Brain microvascular endothelial cell (primary cell): ENCODE results near the gene PTGER3.
"Not testable (repeated sequence)": the region's sequence is repeated elsewhere in the genome, so short reads cannot be mapped to it uniquely, and the experiment has no call there.

Experiments
- DNase-seq: peaks from one replicate; pipeline ENCODE4 v3.0.0-alpha.2; 2020
- H3K27ac ChIP-seq: fragments of 250-450 bp; sonication (Bioruptor Pico); 2 replicates; pipeline ENCODE4 v1.5.1; 2020; ENCODE audit warnings: mild to moderate bottlenecking, moderate library complexity
- H3K27me3 ChIP-seq: fragments of 250-450 bp; sonication (Bioruptor Pico); replicated peaks from 2 replicates; pipeline ENCODE4 v1.5.1; 2020; ENCODE audit warnings: mild to moderate bottlenecking
- H3K36me3 ChIP-seq: fragments of 250-450 bp; sonication (Bioruptor Pico); replicated peaks from 2 replicates; pipeline ENCODE4 v1.5.1; 2020; ENCODE audit warnings: mild to moderate bottlenecking
- H3K4me3 ChIP-seq: 2 replicates; pipeline ENCODE4 v1.5.1; 2011; ENCODE audit warnings: low read depth, mild to moderate bottlenecking, control low read depth, low read length, moderate library complexity
- CTCF ChIP-seq: IDR thresholded peaks from 2 replicates; pipeline ENCODE4 v1.5.1; 2011; ENCODE audit warnings: low read depth, mild to moderate bottlenecking, moderate library complexity, low read length, control low read depth, inconsistent platforms; ENCODE audit errors: missing control alignments
- in situ Hi-C: cut with HindIII; loops from 2 replicates; pipeline ENCODE4 v1.10.0; 2017; ENCODE audit warnings: low sequenced_read_pairs, low pct_ligation_motif_present

The PTGER3 gene

GRCh38 chr1:70994753-70995268 is 52.8 kb downstream of the PTGER3 start:
- H3K36me3 ChIP-seq, result no peaks in the 10 kb centered on the region
- TF ChIP-seq CTCF, result no peak
- no peak overlapping the region for H3K27ac ChIP-seq
- no peak overlapping the region for H3K4me3 ChIP-seq
- no peak for DNase-seq
- no peaks in the 10 kb centered on the region for H3K27me3 ChIP-seq
- in situ Hi-C loops, result no loop called here

GRCh38 chr1:70993798-70994197 is 53.8 kb downstream of the PTGER3 start:
- in situ Hi-C loops, result no loop called here
- TF ChIP-seq CTCF, result no peak

GRCh38 chr1:70992521-70992920 is 55.1 kb downstream of the PTGER3 start:
- in situ Hi-C loops, result no loop called here

More at GRCh38 chr1:70993798-70994197, 53.8 kb downstream of the PTGER3 start:
- no peak for DNase-seq
- Histone ChIP-seq H3K36me3 (no peaks in the 10 kb centered on the region), H3K27me3 (no peaks in the 10 kb centered on the region), H3K4me3 (no peak overlapping the region), H3K27ac (no peak overlapping the region)

GRCh38 chr1:70990469-70991253 is 57.0 kb downstream of the PTGER3 start:
- H3K4me3 ChIP-seq, result no peak overlapping the region
- in situ Hi-C loops, result no loop called here
- H3K27ac ChIP-seq, result no peak overlapping the region
- no peak for DNase-seq
- no peaks in the 10 kb centered on the region for H3K27me3 ChIP-seq
- TF ChIP-seq CTCF, result no peak
- H3K36me3 ChIP-seq, result no peaks in the 10 kb centered on the region

More at GRCh38 chr1:70992521-70992920, 55.1 kb downstream of the PTGER3 start:
- Histone ChIP-seq H3K4me3 (no peak overlapping the region), H3K36me3 (no peaks in the 10 kb centered on the region), H3K27ac (no peak overlapping the region), H3K27me3 (no peaks in the 10 kb centered on the region)
- TF ChIP-seq CTCF, result no peak
- no peak for DNase-seq

- no peaks in the 10 kb centered on the region for H3K36me3 ChIP-seq
- no peak overlapping the region for H3K4me3 ChIP-seq
- H3K27ac ChIP-seq, result no peak overlapping the region
- H3K27me3 ChIP-seq, result no peaks in the 10 kb centered on the region
- no peak for TF ChIP-seq CTCF
- in situ Hi-C loops, result no loop called here
- DNase-seq, result no peak
These were observed 60.1 kb downstream of the PTGER3 start for GRCh38 chr1:70987497-70987896.

- H3K4me3 ChIP-seq, H3K27ac ChIP-seq, in situ Hi-C loops, DNase-seq, H3K36me3 ChIP-seq, H3K27me3 ChIP-seq: not testable (repeated sequence)
These were observed 61.8 kb downstream of the PTGER3 start for GRCh38 chr1:70985776-70986225.

GRCh38 chr1:70985278-70985677 is 62.3 kb downstream of the PTGER3 start:
- H3K27me3 ChIP-seq, H3K4me3 ChIP-seq, DNase-seq, in situ Hi-C loops, H3K27ac ChIP-seq, H3K36me3 ChIP-seq: not testable (repeated sequence)
